Parathyroid adenoma (tissue), 2 donors: ENCODE data around the gene PGAM2.

Source experiments
- H2AFZ ChIP-seq: fragments of 300-600 bp; sonication (generic); one replicate; pipeline ENCODE4 v1.7.0; 2017; ENCODE audit warnings: antibody characterized with exemption, mild to moderate bottlenecking
- H3K27ac ChIP-seq: fragments of 300-600 bp; sonication (generic); one replicate; pipeline ENCODE4 v1.7.0; 2017
- H3K27me3 ChIP-seq: fragments of 300-600 bp; sonication (generic); one replicate; pipeline ENCODE4 v1.7.0; 2017; ENCODE audit warnings: low read length; ENCODE audit not compliant: control insufficient read depth, insufficient read depth
- H3K36me3 ChIP-seq: fragments of 300-600 bp; sonication (generic); one replicate; pipeline ENCODE4 v1.7.0; 2017; ENCODE audit warnings: low read length; ENCODE audit not compliant: control insufficient read depth, insufficient read depth
- H3K4me1 ChIP-seq: fragments of 300-600 bp; sonication (generic); one replicate; pipeline ENCODE4 v1.7.0; 2017; ENCODE audit warnings: control low read depth
- H3K4me2 ChIP-seq: fragments of 300-600 bp; sonication (generic); one replicate; pipeline ENCODE4 v1.7.0; 2017; ENCODE audit warnings: low read length
- H3K4me3 ChIP-seq: fragments of 300-600 bp; sonication (generic); one replicate; pipeline ENCODE4 v1.7.0; 2017; ENCODE audit warnings: low read depth, low read length
- H3K79me2 ChIP-seq: fragments of 300-600 bp; sonication (generic); one replicate; pipeline ENCODE4 v1.7.0; 2017; ENCODE audit warnings: control low read depth
- H3K9ac ChIP-seq: fragments of 300-600 bp; sonication (generic); one replicate; pipeline ENCODE4 v1.7.0; 2017; ENCODE audit warnings: mild to moderate bottlenecking
- H3K9me3 ChIP-seq: fragments of 300-600 bp; sonication (generic); one replicate; pipeline ENCODE4 v1.7.0; 2017; ENCODE audit warnings: low read length; ENCODE audit not compliant: control insufficient read depth
- CTCF ChIP-seq: fragments of 300-600 bp; sonication (generic); IDR thresholded peaks from one replicate; pipeline ENCODE4 v1.7.0; 2017; ENCODE audit warnings: antibody characterized with exemption, mild to moderate bottlenecking
- donor health status: primary hyperparathyroidism.

Gene PGAM2

GRCh38 chr7:44051611-44052220 is 13.7 kb downstream of the PGAM2 start:
- H3K9ac ChIP-seq = no peak overlapping the region
- no peak for TF ChIP-seq CTCF
- H3K79me2 ChIP-seq = peaks cover 20% of the 10 kb centered on the region
- no peak overlapping the region for H2AFZ ChIP-seq
- no peak overlapping the region for H3K4me3 ChIP-seq
- no peaks in the 10 kb centered on the region for H3K4me1 ChIP-seq
- no peak overlapping the region for H3K4me2 ChIP-seq
- H3K9me3 ChIP-seq = no peaks in the 10 kb centered on the region
- no peaks in the 10 kb centered on the region for H3K36me3 ChIP-seq
- no peaks in the 10 kb centered on the region for H3K27me3 ChIP-seq
- no peak overlapping the region for H3K27ac ChIP-seq

- Histone ChIP-seq H3K9ac (no peak overlapping the region), H3K79me2 (peaks cover 25% of the 10 kb centered on the region), H3K9me3 (no peaks in the 10 kb centered on the region), H3K4me3 (no peak overlapping the region), H3K27ac (no peak overlapping the region), H3K36me3 (no peaks in the 10 kb centered on the region), H3K4me1 (no peaks in the 10 kb centered on the region), H3K27me3 (no peaks in the 10 kb centered on the region), H2AFZ (no peak overlapping the region), H3K4me2 (no peak overlapping the region)
- no peak for TF ChIP-seq CTCF
Observed at GRCh38 chr7:44050915-44051560, 14.3 kb downstream of the PGAM2 start.

DNA sequence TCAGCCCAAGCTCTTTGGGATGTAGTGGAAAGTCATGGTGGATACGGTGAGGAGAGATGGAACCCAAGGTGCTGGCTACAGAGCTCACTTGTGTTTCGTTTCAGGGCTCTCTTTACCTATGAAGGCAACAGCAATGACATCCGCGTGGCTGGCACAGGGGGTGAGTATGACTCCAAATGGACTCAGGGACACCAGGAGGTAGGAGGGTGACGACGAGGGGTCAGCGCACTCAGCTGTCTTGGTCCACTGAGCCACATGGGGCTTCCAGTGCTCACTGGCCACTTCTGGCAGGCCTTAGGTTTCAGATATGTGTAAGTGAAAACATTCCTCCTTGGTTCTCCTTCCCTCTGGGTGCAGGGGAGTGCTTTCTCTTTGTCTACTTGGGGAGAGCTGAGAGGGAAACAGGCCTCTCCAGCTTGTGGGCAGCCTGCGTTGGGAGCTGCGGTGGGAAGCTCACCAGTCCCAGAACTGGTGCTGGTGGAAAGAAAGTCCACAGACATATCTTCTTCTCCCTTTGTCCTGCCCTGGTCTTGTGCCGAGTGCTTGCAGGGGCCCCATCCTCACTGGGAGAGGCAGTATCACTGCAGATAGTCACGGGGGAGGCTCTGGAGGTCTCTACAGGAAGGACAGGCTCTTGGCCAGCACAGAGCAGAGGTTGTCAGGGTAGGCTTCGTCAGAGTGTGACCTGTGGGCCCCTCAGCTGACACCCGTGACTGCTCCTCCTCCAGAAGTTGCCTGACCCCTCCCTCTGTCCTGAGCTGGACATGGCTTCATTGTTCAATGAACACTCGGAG is 15.0 kb downstream of the PGAM2 start:
- Histone ChIP-seq H2AFZ (no peak overlapping the region), H3K4me3 (no peak overlapping the region), H3K4me2 (no peak overlapping the region), H3K4me1 (peaks cover under 1% of the 10 kb centered on the region), H3K9me3 (no peaks in the 10 kb centered on the region), H3K79me2 (peaks cover 27% of the 10 kb centered on the region), H3K27ac (no peak overlapping the region), H3K27me3 (no peaks in the 10 kb centered on the region), H3K9ac (no peak overlapping the region), H3K36me3 (no peaks in the 10 kb centered on the region)
- no peak for TF ChIP-seq CTCF

DNA sequence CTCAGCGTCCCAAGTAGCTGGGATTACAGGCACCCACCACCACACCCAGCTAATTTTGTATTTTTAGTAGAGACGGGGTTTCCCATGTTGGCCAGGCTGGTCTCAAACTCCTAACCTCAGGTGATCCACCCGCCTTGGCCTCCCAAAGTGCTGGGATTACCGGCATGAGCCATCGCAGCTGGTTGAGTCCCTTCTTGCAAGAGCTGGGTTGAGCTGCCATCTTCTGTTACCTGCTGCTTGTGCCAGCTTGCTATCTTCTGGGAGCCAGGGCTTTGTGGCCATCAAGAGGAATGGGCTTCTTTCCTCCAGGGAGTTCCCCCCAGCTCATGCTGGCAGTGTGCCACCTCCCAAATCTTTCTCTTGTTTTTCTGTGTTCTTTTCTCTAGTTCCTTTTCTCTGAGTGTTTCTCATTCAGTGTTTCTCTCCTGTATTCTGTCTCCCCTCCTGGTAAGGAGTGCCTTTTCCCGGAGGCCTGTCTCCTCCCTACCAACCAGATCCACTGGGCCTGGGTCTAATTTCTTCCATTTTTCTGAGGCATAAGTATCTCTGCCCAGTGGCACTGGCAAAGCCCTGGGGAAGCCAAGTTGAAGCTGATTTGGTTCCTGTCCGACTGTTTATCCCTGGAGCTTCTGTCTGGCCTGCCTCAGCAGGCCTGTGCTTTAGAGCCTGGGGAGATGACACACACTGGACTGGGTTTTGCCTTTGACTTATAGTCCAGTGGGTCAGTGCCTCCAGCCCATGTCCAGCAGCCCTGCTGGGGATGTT is 17.2 kb downstream of the PGAM2 start:
- Histone ChIP-seq H3K36me3 (no peaks in the 10 kb centered on the region), H3K4me2 (no peak overlapping the region), H2AFZ (no peak overlapping the region), H3K79me2 (peaks cover 30% of the 10 kb centered on the region), H3K9me3 (no peaks in the 10 kb centered on the region), H3K27me3 (no peaks in the 10 kb centered on the region), H3K4me1 (peaks cover 5% of the 10 kb centered on the region), H3K9ac (no peak overlapping the region), H3K4me3 (no peak overlapping the region), H3K27ac (no peak overlapping the region)
- TF ChIP-seq CTCF = no peak
